GM18520 (cell line): ENCODE results near the gene C10orf53.
"Not testable (repeated sequence)": the region's sequence is repeated elsewhere in the genome, so short reads cannot be mapped to it uniquely, and the experiment has no call there.

Source experiments
- ATAC-seq: cut with Tn5 transposase; IDR thresholded peaks from one replicate; pipeline ENCODE4 v1.9.1; 2021; ENCODE audit not compliant: unreplicated experiment

The C10orf53 gene

DNA sequence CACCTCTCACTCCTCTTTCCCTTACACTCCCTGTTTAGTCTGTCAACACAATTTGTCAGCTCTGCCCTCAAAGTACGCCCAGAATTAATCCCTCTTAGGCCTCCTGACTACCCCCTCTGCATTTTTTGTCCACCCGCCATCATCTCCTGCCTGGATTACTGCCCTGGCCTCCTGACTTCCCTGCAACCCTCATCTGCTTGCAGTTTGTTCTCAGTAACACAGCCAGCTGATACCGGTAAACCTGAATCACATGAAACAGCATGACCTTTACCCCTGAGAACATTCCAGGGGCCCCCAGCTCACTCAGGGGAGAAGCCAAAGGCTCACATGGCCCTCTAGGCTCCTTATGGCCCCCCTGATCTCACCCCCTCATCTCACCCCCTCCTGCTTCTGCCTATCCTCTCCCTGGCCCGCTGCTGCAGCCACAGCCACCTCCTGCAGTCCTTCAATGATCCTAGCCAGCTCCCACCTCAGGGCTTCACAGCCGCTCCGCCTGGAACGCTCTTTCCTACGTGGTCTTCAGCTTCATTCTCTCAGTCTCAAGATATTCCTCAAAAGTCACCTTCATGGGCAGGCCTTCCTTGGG, 8.9 kb downstream of the C10orf53 start:
- ATAC-seq, result no peak

DNA sequence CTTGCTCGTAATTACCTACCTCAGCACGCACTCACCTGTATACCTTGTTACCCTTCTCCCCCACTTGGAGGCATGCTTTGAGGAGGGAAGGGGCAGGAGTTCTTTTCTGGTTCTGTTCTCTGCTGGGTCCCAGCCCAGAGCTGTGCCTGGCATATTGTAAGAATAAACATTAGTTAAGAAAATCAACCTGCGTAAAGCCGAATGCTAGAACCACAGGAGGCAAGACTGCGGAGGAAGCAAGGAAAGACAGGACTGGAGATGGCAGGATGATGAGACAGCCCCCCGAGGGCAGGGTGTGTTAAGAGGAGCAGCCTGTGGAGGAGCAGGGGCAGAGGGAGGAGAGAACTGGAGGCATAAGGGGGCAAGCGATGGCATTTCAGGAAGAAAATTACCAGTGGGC, 9.5 kb downstream of the C10orf53 start:
- no peak for ATAC-seq

DNA sequence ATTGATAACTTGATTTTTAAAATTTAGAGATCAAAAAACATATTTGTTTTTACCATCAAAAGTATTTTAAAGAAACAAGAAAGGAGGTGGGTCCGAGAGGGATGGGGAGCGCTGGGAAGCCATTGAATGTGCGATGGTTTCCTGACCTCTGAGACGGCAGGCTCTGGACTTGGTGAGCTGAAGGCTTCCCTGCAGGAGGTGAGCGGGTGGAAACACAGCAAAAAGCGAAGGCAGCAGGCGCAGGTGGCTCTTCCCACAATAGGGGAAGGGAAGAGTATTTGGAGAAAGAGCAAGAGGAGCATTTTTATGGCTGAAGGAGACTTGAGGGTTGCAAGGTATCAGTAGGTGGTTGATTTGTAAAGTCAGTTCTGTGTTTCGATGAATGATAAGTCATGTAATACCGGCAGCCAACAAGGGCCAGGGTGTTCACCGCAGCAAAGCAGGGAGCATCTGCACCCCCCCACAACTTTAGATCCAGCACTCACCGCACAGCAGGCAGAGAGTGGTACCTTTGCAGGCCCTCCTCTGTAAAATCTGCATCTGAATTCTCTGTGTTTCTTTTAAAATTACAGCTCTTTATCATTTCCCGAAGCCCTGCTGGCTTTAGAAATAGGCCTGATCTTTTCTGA, 10.5 kb downstream of the C10orf53 start:
- ATAC-seq, result no peak

DNA sequence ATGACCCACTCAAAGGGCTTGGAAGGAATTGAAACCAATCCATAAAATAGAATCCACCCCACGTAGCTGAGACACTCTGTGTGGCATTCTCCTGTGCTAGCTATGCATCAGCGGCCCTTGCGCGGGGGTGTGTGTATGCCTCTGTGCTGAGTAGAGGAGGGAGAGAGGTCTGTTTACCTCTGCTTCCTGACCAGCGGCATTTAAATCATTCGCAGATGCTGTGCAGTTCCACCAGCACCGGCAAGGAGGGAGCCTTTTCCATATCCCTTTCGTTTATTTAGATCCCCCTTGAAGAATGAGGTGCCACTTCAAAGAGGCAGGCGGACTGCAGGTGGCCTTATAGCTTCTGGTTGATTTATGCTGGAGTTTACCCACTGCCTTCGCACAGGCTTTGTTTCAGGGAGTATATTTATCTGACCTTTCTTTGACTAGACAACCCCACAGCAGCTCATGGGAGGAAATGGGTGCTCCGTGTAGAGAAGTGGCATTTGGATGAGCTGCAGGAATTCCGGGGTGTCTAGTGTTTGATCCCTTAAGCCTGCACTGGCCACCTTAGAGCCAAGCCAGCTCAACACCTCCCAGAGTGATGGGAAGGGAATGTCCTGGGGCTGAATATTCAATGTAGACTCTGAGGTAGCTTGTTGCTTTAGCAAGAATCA, 11.4 kb downstream of the C10orf53 start:
- no peak for ATAC-seq

DNA sequence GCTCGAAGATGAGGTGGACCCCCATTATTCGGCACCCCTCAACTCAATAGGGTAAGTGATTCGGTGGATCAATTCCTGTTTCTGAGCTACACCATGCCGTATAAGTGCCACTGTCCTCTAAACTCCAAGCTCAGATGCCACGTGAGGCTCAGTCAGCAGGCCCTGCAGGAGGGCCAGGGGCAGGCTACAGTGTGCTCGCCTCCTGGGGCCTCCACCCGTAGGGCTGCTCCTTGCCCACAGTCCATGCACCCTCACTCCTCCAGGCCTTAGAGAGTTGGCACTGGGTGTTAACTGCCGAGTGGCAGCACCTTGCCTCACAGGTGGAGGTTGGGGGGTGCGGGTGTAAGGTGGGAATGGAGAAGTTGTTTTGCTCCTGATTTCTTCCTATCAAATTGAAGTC, 12.1 kb downstream of the C10orf53 start:
- no peak for ATAC-seq

DNA sequence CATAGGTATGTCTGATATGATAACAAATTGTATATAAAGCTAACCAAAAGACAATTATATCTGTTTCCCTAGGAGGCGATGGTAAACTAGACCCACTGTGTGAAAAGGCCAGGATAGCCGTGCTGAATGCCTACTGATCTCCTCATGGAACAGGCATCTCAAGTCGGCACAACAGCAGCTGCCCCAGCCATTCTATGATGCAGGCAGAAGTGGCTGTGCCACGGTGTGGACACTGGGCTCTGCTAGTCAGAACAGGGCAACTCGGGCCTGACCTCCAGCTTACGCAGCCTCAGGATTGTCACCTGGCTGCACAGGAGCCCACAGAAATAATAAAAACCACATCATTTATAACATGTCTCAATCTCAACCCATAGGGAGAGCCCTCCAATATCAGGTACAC, 15.0 kb downstream of the C10orf53 start:
- no peak for ATAC-seq

DNA sequence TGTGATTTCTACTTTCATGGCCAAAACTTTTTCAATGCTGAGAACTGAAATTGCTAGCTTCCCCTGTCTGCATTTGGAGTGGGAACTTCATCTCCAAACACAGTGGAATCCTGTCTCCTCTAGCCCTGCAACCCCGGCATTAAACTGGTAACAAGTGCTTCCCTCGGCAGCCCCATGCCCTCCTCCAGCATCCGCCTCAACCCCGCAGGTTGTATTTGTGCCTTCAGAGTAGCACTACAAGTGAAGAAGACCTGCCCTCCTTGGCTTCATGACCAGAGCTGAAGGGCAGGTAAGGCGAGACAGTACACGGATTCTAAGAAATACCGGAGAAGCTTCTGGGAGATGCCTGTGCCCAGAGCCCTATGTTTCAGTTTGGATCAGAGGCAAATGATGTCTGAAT, 16.9 kb downstream of the C10orf53 start:
- ATAC-seq, result no peak

DNA sequence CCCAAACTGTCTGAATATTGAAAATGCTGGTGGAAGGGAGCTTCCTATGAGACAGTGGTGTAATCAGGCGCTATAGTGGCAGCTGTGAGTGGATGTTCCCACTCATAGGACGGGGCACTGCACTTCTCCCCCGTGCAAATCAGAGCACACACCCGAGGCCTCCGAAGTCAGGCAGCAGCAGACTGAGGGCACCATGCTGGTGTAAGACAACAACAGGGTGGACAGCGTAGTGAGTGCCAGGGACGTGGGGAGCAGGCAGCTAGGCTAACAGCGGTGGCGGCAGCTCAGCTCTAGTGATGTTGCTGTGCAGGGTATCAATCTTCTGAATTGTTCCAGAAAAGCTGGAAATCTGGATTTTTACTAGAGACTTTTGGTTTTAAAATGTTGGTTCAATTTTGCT, 19.2 kb downstream of the C10orf53 start:
- no peak for ATAC-seq

DNA sequence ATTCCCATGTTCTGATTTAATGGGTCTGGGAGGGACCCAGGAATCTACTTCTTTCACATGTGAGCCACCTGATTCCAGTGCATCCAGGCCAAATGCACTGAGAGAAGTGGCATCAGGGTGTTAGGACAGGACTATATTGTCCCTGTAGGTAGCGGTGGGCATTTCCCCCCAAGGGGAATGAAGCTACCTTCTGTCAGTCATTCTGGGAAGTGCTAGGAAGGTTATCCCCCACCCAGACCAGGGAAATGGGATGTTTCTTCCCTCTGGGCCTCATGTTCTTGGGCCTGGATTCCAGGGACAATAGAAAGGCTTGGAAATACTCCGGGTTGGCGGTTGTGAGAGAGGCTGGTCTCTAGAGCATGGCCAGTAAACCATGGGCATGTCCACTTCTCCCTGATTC, 20.8 kb downstream of the C10orf53 start:
- no peak for ATAC-seq

DNA sequence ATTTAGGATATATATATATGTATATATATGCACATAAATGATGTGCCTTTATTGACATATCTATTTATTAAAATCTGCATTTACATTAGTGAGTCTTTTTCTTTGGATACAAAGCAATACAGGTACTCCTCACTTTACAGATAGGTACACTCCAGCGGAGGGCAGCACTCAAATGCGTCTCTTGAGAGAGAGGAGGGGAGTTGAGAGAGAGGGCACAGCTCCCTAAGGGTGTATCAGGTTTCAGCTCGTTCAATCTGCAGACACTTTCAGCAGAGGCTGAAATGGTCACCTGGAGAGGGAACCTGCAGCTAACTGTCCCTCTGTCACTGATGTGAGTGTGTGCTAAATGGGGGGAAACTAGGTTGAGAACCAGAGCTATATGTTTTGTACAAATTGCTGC, 21.5 kb downstream of the C10orf53 start:
- ATAC-seq, result no peak

DNA sequence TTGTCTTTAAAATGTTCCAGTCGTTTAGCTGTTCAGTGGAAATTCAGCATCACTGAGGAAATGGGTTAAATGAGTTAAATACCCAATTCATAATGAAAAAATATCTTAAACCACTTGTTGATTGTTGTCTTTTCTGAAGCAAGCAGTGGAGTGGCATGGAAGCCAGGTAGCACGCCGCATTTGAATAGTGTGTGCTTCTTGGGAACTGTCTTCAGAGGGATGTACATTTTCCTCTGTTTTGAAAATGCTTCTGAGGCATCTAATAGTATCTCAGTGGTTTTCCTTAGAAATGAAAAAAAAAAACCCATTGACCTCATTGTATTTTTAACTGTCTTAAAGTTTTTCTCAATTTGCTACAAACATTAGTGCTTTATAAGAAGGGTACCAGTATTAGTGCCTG, 28.1 kb downstream of the C10orf53 start:
- no peak for ATAC-seq

DNA sequence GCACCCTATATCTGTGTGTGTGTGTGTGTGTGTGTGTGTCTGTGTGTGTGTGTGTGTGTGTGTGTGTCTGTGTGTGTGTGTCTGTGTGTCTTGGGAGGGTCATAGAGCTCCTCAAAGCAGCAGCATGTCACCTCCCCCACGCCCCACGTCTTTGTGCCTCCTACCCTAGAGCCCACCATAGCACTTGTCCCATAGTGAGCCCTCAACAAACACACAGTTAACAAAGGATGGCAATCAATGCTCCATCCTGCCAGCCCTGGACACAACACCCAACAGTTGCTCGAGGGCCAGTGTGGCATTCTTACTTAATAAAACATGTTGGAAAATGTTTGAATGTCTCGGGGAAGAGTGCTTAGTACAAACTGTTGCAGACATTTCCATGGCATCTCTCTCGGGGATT, 30.5 kb downstream of the C10orf53 start:
- no peak for ATAC-seq

DNA sequence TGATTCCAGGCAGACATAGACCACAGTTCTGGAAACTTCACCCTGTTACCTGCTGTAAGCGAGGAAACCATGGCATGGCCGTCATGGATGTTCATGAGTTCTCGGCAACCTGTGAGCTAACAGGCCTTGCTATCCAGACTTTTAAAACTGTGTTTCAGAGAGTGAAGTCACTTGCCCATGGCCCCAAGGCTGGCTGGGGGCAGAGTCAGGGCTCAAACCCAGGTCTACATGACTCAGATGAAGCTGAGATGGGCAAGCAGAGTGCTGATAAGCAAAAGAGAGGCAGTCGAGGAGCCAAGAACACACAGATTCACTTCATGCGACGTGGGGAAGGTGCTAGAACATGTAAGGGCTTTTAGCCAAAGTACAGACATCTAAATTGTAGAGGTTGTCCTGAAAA, 31.5 kb downstream of the C10orf53 start:
- no peak for ATAC-seq

DNA sequence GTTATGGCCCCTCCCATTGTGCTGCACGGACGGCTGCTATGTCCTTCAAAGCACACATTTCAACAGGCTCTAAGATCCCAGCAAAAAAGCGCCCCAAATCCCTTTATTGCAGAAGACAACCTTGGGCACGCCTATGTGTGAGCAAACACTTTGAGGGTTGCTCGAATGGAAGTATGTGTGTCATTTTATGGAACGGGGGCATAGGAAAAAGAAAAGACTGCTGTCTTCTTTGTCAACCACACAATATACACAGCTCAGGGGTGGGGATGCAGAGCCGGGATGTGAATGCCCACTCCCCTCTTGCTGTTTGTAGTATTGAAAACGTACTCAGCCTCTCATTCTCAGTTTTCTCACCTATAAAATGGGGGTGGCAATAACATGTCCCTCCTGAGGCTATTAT, 32.0 kb downstream of the C10orf53 start:
- no peak for ATAC-seq

DNA sequence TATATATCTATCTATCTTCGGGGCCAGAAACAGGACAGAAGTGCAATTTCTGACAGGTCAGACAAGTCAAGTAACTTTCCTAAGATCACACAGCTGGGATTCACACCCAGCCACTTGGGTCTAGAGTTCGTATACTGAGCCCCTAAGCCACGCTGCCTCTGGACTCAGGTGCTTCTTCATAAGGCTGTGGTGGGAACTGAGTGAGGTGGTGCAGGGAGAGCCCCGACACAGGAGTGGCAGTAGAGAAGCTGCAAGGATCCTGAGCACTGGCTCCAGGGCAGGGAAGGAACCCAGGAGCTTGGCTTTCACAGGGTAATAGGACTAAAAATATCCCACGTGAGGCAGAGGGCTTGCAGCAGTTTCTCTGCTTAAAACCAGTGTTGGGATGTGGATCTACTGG, 33.8 kb downstream of the C10orf53 start:
- ATAC-seq, result no peak

DNA sequence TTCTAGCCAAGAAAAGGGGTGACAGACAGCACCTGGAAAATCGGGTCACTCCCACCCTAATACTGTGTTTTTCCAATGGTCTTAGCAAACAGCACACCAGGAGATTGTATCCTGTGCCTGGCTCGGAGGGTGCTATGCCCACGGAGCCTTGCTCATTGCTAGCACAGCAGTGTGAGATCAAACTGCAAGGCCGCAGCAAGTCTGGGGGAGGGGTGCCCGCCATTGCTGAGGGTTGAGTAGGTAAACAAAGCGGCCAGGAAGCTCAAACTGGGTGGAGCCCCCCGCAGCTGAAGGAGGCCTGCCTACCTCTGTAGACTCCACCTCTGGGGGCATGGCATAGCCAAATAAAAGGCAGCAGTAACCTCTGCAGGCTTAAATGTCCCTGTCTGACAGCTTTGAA, 35.7 kb downstream of the C10orf53 start:
- not testable (repeated sequence) for ATAC-seq

DNA sequence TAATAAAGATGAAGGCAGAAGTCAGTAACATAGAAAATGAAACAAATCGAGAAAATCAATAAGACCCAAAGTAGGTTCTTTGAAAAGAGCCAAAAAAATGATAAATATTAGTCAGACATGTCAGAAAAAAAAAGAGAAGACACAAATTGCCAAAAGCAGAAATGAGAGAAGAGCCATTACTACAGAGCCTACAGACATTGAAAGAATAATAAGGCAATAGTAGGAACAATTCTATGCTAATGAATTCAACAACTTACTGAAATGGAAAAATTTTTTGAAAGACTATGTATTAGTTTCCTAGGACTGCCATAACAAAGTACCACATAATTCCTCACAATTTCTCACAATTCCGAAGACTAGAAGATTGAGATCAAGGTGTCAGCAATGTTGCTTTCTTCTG, 47.1 kb downstream of the C10orf53 start:
- no peak for ATAC-seq

DNA sequence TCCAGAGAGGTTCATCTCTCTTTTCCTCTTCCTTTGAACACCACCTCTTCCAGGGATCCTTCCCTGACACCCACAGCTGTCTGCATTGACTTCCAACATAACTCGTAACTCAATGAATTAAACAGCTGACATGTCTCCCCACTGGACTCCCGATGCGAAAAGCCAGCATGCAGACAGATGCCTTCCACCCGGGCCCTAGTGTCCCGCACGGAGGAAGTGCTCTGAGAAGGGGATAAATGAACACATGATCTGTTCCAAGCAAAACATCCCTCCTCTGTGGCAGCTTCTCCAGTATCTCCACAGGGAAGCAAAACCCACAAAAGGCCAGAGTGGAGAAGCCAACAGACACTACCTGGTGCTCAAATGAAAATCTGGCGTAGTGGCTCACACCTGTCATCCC, 54.4 kb downstream of the C10orf53 start:
- ATAC-seq, result no peak

DNA sequence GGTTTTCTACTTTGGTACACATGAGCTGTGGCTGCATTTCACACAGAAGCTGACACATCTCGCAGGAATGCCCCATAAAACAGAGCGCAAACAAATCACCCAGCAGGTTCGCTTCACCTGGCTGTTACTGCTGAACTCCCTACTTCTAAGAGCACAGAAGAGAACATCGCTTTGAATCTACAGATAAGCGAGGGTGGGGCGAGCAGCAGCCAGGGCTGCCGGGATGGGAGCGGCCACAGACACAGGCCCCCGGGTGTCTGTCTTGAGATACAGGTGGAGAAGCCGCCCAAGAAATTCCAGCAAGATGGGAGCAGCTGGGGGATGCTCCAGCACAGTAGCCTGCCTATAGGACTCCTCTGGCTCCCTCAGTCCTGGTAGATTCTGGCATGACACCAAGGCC, 55.2 kb downstream of the C10orf53 start:
- ATAC-seq, result no peak

DNA sequence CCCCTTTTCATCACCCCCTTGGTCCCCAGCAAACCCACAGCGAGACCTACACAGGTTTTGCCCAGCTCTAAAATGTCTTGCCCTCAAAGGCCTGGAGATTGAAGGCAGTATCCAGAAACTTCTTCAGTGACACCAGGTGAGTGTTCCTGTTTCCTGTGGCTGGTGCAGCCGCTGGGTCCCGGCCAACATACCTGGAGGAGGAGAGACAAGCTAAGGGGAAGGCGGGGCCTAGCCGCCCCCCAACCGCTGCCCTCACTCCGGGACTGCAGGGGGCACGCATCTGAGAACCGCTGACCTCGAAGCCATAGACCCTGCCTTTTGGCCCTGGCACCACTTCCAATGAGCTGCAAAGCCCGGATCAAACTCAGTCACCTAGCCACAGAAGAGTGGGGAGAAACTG, 55.7 kb downstream of the C10orf53 start:
- no peak for ATAC-seq

DNA sequence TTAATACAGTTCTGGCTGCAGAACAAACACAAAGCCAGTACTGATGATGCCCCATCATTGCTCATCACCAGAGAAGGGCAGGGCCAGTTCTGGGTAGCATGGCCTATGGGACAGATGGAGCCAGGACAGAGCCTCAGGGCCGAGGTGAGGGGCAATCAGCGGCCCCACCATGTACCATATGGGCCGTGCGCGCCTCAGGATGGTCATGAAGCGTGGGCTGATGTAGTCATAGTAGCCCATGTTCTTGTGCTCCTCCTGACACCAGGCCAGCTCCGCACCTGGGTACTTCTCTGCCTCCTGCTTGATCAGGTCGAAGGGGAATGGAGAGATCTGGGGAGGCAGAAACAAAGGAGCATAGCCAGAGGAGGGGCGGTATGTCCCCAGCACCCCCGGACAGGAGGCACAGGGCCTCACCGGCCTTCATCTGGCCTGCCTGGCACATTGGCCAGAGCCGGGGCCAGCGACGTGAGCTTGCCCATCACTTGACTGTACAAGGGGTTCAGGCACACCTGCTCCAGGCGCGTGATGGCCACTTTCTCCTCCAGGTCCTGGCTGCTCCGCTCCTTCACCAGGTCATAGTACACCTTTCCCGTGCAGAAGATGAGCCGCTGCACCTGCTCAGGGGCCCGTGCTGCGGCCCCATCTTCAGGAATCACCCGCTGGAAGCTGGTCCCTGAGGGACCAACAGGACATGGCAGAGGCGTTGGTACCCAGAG, 56.6 kb downstream of the C10orf53 start:
- ATAC-seq, result no peak

DNA sequence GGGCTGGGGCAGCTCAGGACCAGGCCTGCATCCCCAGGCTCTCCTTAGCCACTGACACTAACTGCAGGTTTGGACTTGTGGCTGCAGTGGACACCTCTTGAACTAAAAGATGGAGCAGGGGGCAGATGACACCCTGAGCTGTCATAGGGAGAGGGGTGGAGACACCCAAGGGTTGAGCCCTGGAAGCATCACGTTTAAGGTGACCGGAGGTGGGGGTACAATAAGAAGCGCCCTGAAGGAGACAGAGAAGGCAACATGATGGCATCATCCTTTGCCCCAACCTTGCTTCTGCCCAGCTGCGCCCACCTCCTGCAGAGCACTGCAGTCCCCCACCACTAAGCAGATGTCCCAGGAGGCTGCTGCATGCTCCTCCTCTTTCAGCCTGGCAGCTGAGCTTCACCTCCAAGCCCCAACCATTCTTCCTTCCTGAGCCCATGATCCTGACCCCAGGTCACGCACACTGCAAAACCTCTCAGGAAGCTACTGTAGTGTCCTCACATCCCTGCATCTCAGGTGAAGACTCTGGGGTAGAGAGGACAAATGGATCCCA, 57.2 kb downstream of the C10orf53 start:
- no peak for ATAC-seq
